HG02885 (cell line): ENCODE results near the gene FKBP2.
A peak's percentile ranks its signal among the peaks of the same experiment; 100 is the strongest.

Experiments used
- ATAC-seq: cut with Tn5 transposase; IDR thresholded peaks from one replicate; pipeline ENCODE4 v1.9.1; 2021; ENCODE audit warnings: mild to moderate bottlenecking; ENCODE audit not compliant: unreplicated experiment, poor library complexity

The FKBP2 gene

DNA sequence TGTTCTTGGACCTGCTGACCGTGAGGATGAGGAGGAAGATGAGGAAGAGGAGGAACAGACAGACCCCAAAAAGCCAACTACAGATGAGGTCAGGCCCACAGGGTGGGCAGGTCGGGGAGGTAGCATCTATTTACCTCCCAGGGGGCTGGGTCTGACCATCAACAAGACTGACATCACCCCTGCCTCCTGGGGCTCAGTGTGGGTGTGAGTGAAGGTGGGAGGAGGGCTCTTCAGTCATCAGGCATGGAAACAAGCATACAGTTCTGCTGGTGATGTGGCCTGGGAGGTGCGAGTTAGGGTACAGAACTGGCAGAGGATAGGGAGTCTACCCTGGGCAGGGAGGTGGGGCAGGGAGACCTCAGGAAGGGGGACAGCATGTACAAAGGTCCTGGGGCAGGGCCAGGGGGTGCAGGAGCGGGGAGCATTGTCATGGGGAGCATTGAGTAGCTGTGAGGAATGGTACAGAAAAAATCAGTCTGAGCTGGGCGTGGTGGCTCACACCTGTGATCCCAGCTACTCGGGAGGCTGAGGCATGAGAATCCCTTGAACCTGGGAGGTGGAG is 19.3 kb downstream of the FKBP2 start:
- ATAC-seq: no peak

DNA sequence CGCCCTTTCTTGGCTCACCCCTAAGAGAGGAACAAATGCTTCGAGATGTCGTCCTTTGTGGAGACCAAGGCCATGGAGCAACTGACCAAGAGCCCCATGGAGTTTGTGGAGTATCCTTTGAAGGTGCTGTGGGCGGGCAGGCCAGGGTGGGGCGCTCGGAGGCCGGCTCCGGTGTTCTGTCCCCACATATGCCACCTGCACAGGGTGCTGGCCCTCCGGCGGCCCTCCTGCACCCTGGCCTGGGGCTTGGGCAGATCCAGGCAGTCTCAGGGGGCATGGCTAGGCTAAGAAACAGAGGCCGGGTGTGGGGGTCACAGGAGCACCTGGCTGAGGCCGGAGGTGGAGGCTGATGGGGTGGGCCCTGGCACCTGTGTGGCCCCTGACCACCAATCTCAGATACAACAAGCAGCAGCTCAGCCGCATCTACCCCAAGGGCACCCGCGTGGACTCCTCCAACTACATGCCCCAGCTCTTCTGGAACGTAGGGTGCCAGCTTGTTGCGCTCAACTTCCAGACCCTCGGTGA is 20.7 kb downstream of the FKBP2 start:
- ATAC-seq: no peak

DNA sequence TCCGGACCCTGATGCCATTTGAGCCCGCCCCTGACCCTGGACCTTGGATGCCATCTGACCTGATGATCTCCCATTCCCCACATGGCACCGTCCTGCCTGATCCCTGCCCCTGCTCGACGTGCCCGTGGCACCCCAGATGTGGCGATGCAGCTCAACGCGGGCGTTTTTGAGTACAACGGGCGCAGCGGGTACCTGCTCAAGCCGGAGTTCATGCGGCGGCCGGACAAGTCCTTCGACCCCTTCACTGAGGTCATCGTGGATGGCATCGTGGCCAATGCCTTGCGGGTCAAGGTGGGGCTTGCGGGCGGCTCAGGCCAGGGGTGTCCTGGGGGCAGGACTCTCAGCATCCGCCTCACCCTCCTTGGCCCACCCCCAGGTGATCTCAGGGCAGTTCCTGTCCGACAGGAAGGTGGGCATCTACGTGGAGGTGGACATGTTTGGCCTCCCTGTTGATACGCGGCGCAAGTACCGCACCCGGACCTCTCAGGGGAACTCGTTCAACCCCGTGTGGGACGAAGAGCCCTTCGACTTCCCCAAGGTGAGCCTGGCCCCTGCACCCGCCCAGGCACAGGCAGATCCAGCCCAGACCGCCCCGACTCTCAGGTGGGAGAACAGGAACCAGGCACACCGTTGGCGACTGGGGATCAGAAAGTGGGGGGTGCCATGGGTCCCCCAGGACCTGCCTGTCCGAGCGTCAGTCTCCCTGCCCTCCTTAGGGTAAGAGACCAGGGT is 21.5 kb downstream of the FKBP2 start:
- no peak for ATAC-seq

DNA sequence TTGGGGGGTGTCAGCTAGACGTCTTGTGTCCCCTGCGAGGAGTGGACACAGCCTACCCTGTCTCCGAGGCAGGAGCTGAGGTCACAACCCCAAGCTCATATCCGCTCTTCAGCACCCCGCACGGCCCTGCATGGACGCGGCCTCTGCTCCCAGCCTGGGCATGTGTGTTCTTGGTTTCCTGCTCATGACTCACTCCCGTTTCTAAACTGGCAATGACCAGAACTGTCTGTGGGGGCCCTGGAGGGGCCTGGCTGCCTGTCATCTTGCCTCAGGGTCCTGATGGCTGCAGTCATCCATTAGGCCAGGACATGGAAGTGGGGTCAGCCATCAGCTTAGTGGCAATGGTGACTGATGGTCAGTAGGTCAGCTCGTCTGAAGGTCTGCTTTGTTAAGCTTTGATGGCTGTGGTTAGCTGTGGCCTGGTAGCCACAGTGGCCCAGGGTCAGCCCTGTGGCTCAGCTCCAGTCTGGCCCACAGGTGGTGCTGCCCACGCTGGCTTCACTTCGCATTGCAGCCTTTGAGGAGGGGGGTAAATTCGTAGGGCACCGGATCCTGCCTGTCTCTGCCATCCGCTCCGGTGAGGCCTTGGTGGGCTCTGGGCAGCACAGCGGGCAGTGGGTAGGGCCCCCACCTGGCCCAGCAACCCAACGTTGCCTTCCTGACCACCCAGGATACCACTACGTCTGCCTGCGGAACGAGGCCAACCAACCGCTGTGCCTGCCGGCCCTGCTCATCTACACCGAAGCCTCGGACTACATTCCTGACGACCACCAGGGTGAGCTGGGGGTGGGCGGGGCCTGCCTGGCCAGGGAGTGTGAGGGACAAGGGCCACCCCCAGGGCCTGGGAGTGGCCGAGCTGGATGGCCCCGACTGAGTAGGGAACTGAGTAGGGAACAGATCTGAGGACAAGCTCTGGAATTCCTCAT is 22.4 kb downstream of the FKBP2 start:
- no peak for ATAC-seq

DNA sequence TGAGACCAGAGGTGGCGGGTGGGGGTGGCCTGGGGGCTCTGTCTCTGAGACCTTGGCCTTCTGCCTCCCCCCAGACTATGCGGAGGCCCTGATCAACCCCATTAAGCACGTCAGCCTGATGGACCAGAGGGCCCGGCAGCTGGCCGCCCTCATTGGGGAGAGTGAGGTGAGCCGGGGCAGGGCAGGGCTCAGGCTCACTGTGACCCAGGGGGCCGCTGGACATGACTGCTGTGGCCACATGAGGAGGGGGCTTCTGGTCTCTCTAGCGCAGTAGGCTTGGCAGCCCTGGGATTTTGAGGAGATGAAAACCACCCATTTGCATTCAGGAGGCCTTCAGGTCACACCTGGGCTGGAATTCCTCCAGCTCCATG is 23.0 kb downstream of the FKBP2 start:
- ATAC-seq: no peak

DNA sequence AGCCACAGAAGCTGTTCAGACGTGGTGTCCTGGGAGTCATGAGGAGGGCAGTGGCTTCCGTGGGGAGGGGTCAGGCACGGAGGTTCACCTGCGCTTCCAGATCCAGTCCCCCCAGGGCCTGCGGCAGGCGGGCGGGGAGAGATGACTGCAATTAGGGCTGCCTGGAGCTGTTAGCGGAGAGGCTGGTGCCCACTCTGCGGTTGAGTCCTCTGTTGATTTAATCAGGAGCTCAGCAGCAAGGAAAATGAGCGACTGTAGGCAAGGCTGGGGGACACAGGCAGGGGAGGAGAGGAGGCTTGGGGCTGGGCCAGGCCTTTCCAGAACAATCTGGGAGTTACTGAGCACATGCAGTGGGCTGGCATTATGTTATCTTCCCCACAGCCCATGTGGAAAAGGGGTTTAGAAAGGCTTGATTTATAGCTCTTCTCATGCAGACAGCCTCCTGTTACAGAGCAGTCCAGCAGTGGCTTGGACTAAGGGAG is 23.5 kb downstream of the FKBP2 start:
- ATAC-seq: no peak

DNA sequence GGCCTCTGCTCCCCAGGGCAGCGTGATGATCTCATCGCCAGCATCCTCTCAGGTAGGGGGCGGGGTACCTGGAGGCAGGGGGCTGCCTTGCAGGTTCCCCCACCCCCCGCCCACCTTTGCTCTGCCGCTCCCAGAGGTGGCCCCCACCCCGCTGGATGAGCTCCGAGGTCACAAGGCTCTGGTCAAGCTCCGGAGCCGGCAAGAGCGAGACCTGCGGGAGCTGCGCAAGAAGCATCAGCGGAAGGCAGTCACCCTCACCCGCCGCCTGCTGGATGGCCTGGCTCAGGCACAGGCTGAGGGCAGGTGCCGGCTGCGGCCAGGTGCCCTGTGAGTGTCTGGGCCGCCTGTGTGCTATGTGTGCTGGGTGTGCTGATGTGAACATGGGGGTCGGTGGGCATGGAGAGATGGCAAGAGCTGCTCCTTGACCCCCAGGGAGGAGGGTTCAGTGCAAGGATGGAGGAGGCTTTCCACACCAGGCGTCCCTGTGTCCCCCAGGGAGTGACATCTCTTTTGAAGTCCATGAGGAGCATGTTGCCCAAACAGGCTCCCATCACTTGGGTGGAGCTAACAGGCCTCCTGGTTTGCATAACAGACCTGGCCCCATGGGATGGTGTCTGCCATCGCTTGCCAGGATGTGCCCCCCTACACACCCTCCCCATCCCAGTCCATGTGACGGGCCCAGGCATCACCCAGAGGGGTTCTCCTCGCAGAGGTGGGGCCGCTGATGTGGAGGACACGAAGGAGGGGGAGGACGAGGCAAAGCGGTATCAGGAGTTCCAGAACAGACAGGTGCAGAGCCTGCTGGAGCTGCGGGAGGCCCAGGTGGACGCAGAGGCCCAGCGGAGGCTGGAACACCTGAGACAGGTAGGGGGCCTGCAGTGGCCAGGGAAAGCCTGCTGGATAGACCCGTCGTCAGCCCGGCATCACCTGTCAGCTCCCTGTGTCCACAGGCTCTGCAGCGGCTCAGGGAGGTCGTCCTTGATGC is 24.6 kb downstream of the FKBP2 start:
- ATAC-seq: no peak

DNA sequence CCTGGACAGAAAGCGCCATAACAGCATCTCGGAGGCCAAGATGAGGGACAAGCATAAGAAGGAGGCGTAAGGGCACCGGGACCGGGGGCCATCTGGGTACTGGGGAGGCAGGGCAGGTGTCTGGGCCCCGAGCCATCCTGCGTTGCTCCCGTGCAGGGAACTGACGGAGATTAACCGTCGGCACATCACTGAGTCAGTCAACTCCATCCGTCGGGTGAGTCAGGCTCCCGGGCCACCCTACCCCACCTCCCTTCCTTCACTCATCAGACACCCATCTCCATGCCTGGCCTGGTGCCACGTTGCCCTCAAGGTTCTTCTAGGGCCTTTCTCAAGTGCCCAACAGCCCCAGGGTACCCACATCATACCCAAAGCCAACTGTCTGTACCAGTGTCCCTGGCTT is 25.4 kb downstream of the FKBP2 start:
- ATAC-seq: no peak

DNA sequence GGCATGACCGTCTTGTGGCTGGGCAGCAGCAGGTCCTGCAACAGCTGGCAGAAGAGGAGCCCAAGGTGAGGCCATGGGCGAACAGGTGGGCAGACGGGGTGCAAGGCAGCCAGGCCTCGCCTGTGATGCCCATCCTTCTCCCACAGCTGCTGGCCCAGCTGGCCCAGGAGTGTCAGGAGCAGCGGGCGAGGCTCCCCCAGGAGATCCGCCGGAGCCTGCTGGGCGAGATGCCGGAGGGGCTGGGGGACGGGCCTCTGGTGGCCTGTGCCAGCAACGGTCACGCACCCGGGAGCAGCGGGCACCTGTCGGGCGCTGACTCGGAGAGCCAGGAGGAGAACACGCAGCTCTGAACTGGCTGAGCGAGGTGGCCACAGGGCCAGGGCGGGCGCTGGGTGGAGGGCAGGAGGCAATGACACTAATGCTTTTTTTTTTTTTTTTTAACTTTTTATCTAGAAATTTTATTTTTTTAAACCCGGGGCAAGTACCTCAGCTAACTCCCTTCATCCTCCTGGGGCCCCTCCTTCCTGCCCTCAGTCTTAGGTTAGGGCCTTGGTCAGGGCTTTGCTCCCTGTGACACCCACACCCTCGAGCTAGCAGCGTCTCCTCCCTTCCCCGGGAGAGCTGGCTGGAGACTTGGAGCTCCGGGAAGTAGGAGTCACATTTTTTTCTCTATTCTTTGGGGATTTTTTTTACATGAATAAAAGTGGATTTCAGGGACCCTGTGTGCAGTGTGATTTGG is 26.5 kb downstream of the FKBP2 start:
- ATAC-seq: no peak

DNA sequence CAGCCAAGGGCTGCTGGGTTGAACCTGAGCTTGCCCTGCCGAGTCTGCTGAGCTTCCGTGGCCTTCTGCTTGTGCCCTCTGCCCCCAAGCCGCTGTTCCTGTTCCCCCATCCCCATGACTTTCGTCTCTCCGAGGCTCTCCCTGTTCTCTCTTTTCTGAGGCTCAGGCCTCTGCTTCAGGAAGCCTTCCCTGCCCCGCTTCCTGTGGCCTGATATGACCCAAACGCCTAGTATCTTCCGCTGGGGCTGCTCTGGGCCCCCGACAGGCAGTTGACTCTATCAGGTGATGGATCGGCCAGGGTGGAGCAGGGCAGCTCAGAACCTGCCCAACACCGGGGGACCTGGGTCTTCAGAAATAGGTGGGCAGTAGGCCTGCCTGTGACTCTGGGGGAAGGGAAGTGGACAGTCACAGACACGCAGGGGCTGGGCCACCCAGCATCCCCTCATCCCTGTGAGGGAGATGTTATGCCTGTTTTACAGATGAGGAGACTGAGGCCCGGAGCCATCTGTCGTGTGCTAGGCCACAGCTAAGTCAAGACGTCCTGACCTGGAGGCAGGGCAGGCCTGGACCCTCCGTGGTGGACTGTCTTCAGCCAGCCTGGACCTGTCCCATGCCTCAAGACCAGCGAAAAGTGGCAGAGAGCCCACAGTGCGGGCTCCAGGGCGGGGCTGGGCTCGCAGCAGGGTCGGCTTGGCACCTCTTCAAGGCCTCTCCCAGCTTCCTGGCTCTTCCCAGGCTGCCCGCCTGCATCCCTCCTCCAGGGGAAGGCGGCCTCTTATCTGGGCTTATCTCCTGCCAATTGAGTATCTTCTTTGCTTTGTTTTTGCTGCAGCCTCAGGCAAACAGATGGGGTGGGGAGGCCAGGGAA is 27.4 kb downstream of the FKBP2 start:
- no peak for ATAC-seq

DNA sequence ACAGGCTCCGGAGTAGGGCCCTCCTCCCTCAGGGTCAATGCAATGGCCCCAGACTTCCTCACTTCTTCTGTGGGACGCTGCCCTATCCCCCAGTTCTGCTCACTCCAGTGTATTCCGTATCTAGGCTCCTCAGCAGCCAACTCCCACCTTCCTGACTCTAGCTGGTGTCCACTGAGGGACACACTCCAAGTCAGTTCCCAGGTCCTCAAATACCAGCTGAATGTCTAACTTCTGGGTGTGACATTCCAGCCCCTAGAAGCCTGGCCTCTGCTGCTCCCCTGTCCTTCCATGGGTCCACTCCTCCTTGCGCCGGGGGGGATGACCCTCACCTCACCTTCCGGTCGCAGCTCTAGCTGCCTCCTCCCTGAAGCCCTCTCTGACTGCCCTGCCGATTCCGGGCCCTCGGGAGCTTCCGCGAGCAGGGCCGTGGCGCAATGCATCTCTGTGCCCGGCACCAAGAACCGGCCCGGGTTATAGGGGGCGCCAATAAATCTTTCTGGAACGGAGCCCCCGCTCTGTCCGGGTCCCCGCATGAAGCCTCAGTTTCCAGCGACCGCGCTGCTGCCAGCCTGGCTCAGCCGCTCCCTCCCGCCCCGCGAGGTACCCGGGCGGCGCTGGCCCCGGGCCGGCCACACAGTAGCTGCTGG is 28.1 kb downstream of the FKBP2 start:
- ATAC-seq: peak; percentile 12

DNA sequence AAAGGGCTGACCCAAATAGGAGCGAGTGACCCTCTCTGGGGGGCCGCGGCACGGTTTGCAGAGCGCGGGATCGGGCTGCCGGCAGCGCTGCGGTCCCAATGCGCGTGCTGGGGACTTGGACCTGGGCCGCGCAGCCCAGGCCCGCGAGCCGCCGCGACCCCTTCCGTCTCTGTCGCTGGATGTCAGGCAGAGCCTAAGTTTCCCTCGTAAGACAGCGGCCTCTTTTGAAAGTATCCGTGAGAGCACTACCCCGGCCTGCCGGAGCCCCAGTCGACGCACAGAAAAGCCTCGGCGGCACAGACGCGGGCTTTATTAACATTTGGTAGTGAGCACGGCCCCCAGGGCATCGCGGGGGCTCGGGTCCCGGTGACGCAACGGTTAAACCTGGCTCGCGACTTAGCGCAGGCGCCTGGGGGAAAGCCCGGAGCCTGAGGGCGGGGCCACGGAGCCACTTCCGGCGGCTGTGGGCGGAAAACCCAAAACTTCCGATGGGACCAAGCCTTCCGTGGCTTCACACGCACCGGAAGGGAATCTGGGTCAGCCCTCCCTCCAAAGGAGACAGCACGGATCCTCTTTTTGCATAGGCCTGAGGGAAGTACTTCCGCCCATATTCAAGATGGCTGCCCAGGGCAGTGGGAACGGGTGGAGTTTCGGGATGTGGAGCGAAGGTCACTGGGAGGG is 28.8 kb downstream of the FKBP2 start:
- peak; percentile 77 for ATAC-seq

DNA sequence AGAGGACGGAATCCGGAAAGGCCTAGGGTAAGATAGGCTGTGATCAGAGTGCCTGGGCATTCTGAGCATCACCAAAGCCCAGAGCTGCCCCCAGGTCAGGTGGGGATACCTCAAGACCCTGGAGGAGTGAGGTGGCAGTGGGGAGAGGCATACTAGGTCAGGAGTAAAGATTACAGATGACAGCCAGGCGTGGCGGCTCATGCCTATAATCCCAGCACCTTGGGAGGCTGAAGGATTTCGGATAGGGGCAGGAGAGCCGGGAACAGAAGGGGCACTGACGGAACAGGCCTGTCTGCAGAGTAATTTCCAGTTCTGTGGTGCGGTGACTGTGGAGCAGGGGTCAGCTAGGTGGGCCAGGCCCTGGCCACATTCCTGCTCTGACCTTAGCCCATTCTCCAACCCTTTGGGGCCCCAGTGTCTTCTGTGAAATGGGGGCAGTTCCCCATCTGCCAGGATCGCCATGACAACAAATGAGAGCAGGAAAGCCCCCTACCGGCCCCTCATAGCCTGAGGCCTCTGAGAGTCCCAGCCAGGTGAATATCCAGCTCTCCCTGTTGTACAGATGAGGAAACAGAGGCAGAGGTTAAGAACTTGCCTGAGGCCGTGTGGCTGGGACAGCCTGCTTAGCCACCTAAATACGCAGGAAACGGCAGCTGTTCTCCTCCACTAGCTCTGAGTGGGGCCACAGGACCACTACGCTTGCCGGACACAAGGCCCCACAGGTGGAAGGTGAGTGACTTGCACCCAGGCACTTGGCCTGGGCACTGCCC is 34.3 kb downstream of the FKBP2 start:
- no peak for ATAC-seq

DNA sequence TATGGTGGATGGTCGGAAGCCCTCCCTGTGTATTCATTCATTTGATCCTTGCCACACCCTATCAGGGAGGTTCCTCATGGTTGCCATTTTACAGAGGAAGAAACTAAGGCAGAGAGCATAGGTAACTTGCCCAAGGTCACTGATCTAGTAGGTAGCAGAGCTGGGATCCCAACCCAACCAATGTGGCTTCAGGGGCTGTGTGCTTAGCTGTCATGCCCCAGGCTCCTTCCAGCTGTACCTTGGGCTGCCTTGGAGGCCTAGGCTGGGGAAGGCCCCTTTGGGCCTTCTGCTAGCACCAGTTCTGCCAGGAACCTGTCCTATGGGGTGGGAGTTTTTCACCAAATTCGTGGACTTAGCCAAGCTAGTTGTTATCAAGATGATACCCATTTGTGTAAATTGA is 34.9 kb downstream of the FKBP2 start:
- no peak for ATAC-seq

DNA sequence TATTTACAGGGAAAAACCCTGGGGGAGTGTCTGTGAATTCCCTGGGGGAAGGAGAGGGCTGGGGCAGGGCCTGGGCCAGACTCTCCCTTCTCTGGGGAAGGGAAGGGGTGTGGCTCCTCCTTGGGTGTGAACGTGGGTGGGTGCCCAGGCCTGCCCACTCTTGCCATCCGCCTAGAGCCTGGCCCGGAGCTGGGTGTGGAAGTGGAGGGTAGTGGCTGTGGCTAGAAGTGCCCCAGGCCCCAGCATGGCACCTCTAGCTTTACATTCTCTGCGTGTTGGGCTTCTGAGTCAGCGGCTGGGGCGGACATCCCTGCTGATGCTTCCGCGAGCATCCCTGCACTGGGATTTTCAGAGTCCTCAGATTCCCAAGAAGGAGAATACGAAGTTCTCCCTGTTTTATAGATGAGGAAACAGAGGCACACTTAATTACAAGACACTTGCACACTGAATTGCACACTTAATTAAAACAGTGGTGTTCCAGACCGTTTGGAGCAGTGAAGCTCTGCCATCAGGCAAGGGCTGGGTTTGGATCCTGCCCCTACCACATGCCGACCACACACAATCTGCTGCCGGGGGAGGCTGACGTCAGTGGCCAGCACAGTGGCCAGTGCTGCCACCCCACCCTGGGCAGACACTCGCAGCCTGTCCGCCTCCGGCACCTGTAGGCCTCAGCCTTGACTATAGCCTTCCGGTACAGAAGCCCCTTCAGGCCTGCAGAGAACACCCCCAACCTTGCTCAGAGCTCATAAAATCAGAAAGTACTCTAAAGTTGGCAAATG is 35.9 kb downstream of the FKBP2 start:
- no peak for ATAC-seq
